ENCODE measurements around the gene ETF1. TPM values are rescaled to one million over a fixed set of nuclear protein-coding genes. Genes with fewer than 3 reads are reported as not detected.

Gene ETF1
- total and polyA plus RNA-seq, 9 of the 15 experiments (the other 6 are each of a cell fraction or from before 2014, with no cell fraction given) = 53.7 to 209 (median 164) TPM

DNA sequence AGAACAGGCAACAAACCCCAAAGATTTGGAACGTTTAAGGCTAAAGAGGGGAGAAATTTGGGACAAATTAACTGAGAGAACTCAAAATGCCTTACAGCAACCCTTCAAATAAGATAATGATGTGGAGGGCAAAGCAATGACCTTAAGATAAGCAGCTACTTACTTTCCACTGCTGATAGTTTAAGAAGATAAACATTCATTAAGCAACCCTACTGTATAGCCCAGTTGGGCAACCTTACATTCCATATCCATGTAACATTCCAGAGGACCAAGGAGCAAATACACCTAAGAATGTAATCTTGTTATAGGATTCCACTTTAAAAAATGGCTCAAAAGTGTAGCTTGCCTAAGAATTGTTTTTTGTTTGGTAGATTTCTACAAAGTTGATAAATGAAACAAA is 14.8 kb downstream of the ETF1 start (continued):
- TF ChIP-seq NR2C2 (CRISPR knock-in tag; IDR thresholded peaks at IDR 0.05) (no peak), NR2C2 (tag; IDR thresholded peaks at IDR 0.05) (0 out of 2 replicates have a peak, but pooled peaks have one; percentile 12), ESRRA (IDR thresholded peaks at IDR 0.05; ENCODE audit: borderline replicate concordance, low read depth) (peak; percentile 90), PURB (CRISPR knock-in tag; IDR thresholded peaks at IDR 0.05; ENCODE audit: low read depth) (no peak), ZBTB1 (CRISPR knock-in tag; IDR thresholded peaks at IDR 0.05; ENCODE audit: borderline replicate concordance, low read depth) (no peak), JUND (IDR thresholded peaks at IDR 0.05; ENCODE audit: borderline replicate concordance, low read depth, low read length) (no peak), JUND (tag; IDR thresholded peaks at IDR 0.05; ENCODE audit: borderline replicate concordance, low read depth, low read length) (no peak), ARID1B (IDR thresholded peaks at IDR 0.05) (0 out of 2 replicates have a peak, but pooled peaks have one; percentile 15), CBFA2T3 (IDR thresholded peaks at IDR 0.05) (peak; percentile 32; the same call in 1 of the 2 replicates)

DNA sequence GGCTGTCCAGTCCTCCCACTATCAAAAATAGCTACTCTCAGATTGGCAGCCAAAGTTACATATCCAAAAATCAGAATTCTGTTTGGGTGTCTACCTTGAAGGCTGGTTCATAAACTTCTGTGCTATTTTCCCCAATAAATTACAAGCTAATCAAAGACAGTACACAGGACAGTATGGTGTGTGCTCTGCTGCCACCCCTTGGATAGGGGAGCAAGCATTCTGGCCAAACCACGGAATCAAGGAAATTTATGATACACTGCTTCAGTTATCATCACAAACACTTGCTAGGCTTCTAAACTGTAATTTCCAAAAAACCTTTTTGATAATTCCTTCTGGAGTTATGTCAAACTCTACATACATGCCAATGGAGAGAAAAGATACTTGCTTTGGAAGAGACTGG is 15.9 kb downstream of the ETF1 start:
- H3K9ac ChIP-seq (ENCODE audit: insufficient read depth in 1 of 2, low read depth in 2 of 2, low read length in 2 of 2) = no peak overlapping the region
- no peak for FAIRE-seq
- H3K9me1 ChIP-seq (ENCODE audit: control insufficient read depth, insufficient read depth, low read length) = no peaks in the 10 kb centered on the region
- H3K9me3 ChIP-seq (replicated peaks; ENCODE audit: control insufficient read depth, insufficient read depth, low read depth, low read length) = no peaks in the 10 kb centered on the region
- no peak overlapping the region for H3K27ac ChIP-seq (ENCODE audit: extremely low read depth, low read depth, low read length)
- intact Hi-C loops (cut with micrococcal nuclease) = loop anchor here (1.0 kb wide), 1 partner anchor 17 kb away; no protein-coding TSS in a partner anchor
- no peak for TF ChIP-seq PCBP1 (IDR thresholded peaks at IDR 0.05; ENCODE audit: low read depth, low read length, poor library complexity, severe bottlenecking)
- TF ChIP-seq, protein P1, sequence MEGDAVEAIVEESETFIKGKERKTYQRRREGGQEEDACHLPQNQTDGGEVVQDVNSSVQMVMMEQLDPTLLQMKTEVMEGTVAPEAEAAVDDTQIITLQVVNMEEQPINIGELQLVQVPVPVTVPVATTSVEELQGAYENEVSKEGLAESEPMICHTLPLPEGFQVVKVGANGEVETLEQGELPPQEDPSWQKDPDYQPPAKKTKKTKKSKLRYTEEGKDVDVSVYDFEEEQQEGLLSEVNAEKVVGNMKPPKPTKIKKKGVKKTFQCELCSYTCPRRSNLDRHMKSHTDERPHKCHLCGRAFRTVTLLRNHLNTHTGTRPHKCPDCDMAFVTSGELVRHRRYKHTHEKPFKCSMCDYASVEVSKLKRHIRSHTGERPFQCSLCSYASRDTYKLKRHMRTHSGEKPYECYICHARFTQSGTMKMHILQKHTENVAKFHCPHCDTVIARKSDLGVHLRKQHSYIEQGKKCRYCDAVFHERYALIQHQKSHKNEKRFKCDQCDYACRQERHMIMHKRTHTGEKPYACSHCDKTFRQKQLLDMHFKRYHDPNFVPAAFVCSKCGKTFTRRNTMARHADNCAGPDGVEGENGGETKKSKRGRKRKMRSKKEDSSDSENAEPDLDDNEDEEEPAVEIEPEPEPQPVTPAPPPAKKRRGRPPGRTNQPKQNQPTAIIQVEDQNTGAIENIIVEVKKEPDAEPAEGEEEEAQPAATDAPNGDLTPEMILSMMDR (IDR thresholded peaks at IDR 0.05 in 2 of 3, conservative IDR thresholded peaks at IDR 0.05 in 1 of 3; ENCODE audit: insufficient read depth in 2 of 3, low read depth in 1 of 3, low read length in 3 of 3) = peak in 1 of 3 experiments; percentile 4; a peak in 1 of 6 replicates
- H3K36me3 ChIP-seq (ENCODE audit: control insufficient read depth, insufficient read depth, low read length) = peaks cover 80% of the 10 kb centered on the region
- WGBS (ENCODE audit: insufficient coverage, low coverage, missing lambda C conversion rate) = 50% methylated on average over 1 of the region's 1 CpG
- H3K79me2 ChIP-seq (ENCODE audit: control insufficient read depth, insufficient read depth, low read length) = peaks cover 96% of the 10 kb centered on the region
- no peak overlapping the region for H3K4me2 ChIP-seq (ENCODE audit: insufficient read depth, low read length)
- H3K27me3 ChIP-seq (ENCODE audit: control insufficient read depth in 2 of 2, insufficient read depth in 2 of 2, low read length in 2 of 2) = no peaks in the 10 kb centered on the region
- in situ Hi-C loops (cut with MboI) = no loop called here
- no peak overlapping the region for H3K4me3 ChIP-seq
- no peak overlapping the region for H2AFZ ChIP-seq (ENCODE audit: low read depth, low read length)
- POLR2A ChIA-PET = interaction anchor here (0.6 to 3.4 kb wide), 7 partner anchors 9 to 63 kb away, joined by 3 to 18 read pairs (median 5); partner anchors contain the start of gene ETF1
- 0 out of 3 replicates have a peak, but pooled peaks have one; percentile 17 for ATAC-seq
- H4K20me1 ChIP-seq (replicated peaks; ENCODE audit: control insufficient read depth, insufficient read depth, low read length) = peaks cover 17% of the 10 kb centered on the region; the same call in 1 of the 2 replicates
- peaks cover 4 to 11% of the 10 kb centered on the region in 2 experiments; a peak in 3 of 5 replicates for H3K4me1 ChIP-seq (replicated peaks in 1 of 2; ENCODE audit: control insufficient read depth in 2 of 2, insufficient read depth in 2 of 2, low read length in 2 of 2)
- CTCF ChIA-PET (ENCODE audit: low intra/inter-chr PET ratio) = no interaction called here
- DNase-seq (ENCODE audit: extremely low read depth in 1 of 4, low spot score in 3 of 4) = no peak
- no TSS peak for BruUV-seq (replicated peaks)
